Daoy (cell line): ENCODE measurements around the gene DPYSL3. TPM values are rescaled to one million over a fixed set of nuclear protein-coding genes. Genes with fewer than 3 reads are reported as not detected.

Experiments
- DNase-seq: peaks from one replicate; pipeline ENCODE4 v3.0.0-alpha.2; 2015; ENCODE audit warnings: low read depth
- total RNA-seq: library from RNA; depleted of rRNA; stranded (reverse); fragments of >200 nt; shearing (Covaris generic); gene quantifications from 2 replicates; pipeline ENCODE4 v1.2.3, GENCODE V29; 2014

DPYSL3 gene
- total RNA-seq, 1 experiment from 2014 or later = 141 TPM

DNA sequence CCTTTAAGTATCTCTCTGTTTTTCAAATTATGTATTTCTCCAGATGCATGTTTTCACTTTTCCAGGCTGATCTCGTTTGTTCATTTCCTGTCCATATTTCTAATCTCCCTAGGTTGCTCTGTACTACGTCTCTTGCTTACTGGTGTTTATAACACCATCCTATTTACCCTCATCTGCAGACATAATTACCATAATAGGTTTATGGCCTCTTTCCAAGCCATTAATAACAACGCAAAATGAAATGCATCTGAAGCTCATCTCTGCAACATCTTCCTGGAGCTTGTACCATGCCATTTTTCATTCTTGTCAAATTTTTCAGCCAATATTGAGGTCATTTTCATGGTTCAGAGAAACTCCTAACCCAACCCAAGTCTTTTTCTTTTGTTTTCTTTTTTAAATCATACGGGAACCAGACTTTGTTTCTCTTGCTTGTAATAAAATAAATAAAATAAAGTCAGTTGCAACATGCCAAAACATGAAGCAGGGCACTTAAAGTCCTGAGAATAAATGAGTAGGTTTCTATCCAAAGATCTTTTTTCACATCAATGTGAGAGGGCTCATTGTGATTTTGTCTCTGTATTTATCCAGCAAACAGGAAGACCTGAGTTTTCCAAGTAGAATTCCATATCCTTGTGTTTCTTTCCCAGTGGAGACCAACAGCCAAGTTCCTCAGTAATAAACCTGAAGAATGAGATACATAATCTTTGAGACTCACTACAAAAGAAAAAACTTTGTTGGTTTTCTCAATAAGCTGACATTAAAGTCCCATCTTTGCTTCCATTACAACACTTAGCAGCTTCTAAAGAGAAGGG is 37.0 kb downstream of the DPYSL3 start:
- DNase-seq = no peak

DNA sequence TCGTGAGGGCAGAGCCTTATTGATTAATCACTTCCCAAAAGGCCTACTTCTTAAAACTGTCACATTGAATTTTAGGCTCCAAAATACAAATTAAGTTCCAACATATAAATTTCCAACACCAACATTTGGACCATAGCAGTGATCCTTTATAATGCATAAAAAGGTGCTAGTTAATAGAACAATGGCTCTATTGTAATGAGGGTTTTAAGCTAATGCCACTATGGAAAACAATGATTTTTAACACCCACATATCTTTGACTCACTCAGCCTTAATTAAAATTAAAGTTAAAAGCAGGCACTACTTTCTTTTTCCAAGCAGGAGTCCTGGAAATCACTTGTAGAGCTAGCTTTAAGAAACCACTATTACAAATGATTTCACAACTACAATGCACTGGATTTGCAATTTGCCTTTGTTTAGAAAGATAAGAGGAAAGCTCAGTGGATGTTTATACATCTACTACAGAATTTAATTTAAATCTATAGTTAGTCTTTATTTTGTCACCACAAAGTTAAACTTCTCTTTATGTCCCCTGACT is 41.8 kb downstream of the DPYSL3 start:
- DNase-seq = no peak

DNA sequence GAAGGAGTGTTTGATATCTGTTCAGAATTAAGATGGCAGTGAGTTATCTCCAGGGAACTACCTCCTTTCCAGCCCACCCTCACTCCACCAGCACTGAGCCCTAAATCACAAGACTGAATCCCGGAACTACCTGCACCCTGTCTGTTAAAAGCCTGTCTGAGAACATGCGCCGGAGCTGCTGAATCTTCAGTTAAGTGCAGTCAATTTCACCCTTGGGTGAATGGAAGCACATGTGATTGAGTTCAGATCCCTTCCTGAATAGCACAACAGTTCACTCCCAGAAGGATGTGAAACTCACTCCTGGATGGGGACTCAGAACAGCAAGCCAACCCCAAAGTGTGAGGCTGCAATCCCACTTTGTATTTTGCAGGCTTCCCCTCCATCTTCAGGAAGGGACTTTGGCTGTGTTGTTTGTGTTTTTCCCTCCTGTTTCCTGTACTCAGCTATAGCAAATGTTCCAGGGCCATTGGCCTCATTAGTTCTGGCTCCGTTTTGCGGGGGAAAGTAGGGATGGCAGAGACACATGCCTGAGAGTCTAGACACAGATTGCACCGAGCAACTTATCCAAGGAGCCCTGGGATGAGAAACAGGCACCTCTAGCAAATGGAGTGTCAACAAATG is 43.4 kb downstream of the DPYSL3 start:
- no peak for DNase-seq

DNA sequence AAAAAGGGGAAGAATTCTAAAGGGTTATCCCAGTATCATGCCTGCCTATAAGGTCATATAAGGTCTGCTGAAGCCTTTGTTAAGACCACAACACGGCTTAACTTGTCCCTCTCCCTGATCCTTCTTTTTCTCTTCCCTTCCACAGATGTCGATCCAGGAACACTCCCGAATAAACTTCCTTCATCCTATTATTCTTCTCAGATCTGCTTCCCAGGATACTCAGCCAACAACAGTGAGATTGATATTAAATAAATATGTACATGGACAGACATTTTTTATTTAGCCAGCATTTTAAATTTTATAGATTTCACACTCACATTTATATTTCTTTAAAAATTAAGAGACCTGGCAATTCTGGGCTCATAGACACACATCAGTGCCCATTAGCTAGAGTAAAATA is 44.1 kb downstream of the DPYSL3 start:
- no peak for DNase-seq

DNA sequence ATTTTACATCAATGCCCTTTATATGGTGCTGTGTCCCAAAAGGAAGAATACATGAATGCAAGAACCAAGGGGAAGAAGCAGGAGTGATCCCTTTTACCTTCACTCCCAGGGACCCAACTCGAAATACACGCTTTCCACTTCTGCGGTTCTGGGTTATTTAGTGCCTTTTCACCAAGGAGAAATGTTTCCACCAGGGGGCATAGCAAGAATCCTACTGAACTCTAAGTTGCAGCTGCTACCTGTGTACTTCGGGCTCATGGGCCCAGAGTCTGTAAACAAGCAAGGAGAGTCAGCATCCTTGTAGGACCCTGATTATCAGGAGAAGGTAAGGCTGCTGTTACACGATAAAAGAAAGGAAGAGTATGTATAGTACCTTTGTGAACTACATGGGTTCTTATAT is 45.7 kb downstream of the DPYSL3 start:
- peak; percentile 34 for DNase-seq

DNA sequence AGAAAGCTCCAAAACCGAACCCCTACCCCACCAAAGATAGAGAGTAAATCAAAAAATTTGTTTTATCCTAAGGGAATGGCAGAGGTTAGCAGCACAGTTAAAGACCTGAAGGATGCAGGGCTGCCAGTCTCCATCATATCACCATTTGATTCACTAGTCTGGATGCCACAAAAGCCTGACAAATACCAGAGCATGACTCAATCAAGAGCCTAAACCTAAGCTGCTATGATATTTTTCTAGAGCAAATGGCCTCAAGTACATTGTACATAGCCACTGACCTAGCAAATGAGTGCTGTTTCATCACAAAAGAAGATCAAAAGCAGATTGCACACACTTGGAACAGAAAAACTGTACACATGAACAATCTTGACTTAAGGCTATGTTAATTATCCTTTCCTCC is 48.0 kb downstream of the DPYSL3 start:
- peak; percentile 19 for DNase-seq

DNA sequence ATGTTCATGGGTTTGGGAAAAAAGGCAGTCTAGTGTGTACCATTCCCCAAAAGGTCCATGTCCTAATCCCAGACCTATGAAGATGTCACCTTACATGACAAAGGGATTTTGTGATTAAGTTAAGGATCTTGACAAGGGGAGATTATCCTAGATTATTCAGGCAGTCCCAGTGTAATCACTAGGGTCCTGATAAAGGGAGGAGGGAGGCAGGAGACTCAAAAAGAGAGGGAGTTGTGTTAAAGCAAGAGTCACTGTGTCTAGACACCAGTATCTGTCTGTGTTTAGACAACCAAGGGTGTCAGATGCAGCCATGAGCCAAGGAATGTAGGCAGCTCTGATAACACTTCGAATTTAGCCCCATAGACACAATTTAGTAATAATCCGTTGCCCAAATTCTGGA is 49.5 kb downstream of the DPYSL3 start:
- no peak for DNase-seq

DNA sequence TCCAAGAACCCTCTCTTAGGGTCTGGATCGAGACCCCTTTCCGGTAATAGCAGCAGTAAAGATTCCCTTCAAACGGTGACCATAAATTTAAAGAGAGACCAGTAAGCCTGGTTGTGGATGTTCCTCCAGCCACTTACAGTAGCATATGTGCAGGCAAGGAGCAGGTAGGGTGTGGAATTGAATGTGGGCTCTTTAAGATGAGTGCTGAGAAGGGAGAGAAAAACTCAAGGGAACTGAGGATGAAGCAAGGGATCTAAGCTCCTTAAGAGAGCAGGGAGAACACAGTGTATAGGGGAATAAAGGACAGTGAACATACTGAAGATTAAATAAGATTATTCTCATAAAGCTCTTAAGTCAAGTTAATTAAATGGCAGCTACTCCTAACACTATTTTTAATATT is 51.3 kb downstream of the DPYSL3 start:
- DNase-seq = no peak

DNA sequence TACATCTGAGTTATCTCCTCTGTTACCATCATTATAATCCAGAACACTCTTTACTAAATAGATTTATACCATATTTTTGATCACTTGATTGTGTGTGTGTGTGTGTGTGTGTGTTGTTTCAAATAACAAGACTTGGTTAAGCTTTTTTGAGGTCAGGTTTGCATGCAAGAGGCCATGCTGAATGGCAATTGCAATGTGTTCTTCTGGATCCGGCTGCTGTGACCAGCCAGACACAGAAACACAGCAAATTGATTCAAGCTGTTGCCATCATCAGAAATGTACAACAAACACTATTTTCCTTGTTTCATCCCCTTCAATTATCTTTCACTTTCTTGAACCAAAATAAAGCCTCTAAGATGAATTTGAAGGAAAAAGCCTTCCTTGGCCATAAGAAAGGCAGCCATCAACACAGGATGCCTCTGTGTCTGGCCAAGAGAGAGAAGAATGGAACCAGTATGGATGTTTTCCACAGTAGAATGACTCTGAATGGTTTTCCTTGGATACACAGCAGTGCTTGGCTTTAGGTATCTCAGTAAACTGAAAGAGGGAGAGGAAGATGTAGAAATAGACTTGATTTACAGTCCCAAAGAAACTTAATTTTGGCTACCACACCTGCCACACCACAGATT is 53.9 kb downstream of the DPYSL3 start:
- no peak for DNase-seq

DNA sequence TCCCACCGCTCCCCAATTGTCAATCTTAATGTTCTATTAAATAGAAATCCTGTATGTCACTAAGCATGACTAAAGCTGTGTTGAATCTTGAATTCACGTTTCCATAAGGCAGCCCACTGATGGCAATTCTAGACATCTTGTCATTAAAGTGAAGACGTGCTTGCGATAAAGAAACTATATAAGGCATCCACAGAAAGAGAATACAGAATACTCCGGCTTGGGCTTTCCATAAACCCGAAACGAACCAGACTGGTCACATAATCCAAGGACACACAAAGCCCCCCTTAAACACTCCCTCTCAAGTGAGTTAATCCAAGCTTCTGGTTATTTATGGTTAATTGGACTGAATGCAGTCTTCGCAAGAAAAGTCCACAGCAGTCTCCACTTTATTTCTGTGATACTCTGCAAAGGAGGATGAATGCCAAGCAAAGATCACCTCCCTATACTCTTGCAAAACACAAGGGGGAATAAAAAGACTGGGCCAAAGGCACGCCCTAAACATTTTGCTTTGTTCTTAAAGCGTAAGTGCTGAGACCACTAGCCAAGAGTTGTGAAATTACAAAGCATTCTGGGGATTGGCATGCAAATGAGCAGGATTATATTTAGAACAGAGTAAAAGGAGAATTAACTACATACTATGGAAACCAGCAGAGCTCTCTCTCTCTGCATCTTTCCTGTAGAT is 54.7 kb downstream of the DPYSL3 start:
- peak; percentile 36 for DNase-seq

DNA sequence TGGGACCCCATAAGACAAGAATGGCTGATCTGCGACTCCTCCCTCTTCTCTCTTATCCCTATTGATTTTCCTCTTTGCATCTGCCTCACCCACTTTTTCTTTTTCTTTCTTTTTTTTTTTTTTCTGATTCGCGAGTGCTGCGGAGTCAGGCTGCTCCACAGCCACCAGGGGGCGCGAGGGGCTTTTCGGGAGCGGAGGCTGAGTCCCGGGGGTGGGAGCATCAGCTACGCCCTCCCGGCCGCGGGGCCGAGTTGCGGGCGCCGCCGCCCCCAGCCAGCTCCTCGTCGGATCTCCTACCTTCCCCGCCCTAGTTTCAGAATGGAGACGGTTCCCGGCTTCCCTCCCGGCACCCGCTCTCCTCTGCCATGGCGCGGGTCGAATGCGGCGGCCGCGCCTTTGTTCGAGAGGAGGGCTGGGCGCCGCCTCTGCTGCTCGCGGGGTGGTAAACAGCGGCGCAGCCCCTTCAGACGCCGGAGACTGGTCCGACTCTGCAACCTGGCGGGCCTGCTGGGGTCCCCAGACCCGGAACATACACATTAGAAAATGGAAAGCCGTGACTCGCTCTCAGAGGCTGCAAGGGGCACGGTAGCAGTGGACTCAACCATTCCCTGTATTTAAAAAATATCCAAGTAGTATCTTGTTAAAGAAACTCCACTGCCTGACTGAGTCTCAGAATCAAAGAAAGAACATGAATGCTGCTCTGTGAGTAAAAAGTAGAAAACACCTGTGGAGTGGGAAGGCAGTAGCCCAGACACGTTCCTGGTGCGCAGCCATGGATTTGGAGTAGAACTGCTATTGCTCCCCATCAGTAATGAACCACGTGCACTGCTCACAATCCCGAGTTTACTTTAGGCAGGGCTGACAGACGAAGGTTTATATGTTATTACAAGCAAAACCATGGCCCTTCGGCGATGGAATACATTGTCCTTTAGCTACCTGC is 55.7 kb downstream of the DPYSL3 start:
- peak; percentile 95 for DNase-seq

DNA sequence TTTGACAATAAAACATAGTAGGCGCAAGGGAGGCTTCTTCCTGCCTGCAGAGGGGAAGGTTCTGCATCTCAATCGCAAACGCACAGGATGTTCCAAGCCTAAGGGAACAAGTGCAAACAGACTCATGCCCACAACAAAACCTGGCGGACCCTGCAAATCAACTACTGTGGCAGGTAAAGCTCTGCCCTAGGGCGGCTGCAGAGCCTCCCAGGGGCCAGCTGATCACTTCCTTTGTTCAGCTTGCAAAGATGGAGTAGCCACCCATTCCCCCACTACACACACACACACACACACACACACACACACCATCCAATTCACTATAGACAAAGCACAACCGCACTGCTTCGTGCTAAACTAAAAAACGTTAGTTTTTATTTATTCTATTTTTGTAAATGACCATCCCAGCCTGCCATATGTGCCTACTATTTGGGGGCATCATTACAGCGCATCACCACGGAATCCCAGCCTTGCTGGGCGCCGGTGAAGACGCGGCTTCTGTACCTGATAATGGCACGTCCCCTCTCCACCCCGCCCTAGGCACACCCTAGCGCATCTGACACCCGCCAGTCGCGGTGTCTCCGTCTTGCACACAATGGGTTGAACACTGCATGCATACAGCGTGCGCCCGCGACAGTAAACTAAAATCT is 57.6 kb downstream of the DPYSL3 start:
- peak; percentile 19 for DNase-seq

DNA sequence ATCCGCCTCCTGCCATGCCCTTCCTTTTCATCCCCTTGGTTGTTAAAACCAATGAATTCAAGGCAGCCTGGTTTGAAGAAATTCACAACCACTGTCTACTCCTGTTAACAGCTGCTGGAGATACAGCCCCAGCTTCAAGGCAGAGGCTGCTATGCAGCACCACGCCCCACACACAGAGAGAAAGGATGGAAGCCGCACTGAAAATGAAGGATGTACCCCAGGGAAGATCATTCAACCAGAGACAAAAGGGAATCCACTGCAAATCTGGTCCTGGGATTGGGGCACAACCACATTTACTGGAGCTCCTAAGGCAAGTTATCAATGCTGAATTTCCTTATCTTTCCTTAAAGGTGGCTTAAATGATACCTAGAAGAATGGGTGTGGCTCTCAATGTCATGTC is 58.7 kb downstream of the DPYSL3 start:
- no peak for DNase-seq

DNA sequence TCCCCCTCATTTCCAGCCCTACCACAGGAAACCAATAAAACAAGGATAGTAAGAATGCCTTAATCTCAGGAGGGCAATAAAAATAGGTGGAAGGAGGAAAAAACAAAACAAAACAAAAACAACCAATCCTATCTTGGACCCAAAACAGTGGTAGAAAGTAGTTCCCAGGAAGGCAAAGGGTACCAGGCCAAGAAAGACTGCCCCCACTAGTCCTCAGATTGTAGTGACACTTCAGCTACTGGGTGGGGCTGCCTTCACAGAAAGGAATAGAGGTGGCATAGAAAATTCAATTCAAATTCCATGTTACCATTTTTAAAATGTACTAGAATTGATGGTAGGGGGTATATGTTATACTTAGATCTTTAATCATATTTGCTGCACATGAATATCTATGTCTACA is 59.3 kb downstream of the DPYSL3 start:
- DNase-seq = no peak

DNA sequence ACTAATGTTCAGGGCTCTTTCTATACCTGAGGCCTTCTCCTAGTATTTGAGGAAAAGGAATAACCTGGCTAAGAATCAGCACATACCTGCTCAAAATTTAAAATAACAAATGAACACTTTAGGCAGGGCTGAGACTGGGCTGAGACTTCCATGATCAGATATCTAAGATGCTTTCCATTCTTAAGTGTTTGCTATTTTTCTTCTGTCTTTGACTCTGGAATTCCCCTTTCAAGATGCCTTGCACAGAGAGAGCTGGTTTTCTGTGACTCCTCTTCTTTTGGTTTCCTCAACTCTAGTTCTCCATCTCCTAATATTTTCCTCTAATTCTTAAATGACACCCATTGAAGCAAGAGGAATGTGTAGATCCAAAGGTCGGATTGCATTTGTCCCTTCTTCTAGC is 61.1 kb downstream of the DPYSL3 start:
- no peak for DNase-seq

DNA sequence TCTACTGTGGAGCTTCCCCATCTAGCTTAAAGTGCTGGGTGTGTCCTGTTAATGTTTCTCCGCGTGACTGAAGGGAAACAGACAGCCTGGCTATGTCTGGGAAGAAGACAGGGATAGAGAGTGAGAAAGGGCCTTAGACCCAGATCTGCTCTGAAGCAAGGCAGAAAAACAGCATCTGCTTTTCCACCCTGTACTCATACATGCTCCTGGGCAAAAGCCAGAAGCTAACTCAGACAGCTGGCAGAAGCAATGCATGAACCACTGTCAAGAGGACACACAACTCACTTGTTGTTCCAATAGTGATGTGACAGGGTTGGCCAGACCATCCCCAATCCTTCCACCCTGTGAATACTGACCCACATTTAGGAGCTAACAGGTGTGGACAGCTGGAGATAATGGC is 63.3 kb downstream of the DPYSL3 start:
- no peak for DNase-seq

DNA sequence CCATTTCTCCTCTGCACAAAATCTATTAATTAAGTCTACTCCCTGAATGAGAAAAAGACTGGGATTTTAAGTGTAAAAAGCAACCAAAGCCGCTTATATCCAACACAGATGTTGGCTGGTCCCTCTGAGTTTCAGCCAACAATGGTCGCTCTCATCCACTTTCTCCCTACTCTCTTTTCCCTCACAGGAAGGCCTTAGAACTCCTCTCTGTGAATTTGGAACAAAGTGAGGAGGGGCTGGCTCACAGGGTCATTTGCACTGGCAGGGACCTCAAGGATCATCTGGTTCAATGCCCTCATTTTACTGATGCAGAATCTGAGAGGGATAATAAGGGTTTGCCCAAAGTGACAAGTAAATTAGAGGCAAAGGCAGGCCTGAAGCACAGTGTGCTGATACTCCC is 64.0 kb downstream of the DPYSL3 start:
- no peak for DNase-seq

DNA sequence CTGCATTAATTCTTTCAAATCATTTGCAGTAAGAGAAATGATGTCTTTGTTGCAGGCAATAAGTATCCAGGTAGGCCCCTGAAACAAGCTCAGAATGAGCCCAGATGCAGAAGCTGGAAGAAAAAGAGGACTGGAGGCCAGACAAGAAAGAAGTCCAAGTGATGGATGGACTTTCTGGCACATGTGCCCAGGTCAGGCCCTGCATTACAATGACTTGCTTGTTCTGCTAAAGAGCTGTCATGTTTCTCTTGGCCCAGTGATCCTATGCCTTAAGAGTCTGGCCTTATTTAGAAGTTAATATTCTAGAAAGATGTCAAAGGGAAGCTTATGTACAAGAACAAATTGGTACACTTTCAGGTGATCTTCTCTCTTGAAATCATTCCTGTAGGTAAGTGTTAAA is 64.8 kb downstream of the DPYSL3 start:
- no peak for DNase-seq

DNA sequence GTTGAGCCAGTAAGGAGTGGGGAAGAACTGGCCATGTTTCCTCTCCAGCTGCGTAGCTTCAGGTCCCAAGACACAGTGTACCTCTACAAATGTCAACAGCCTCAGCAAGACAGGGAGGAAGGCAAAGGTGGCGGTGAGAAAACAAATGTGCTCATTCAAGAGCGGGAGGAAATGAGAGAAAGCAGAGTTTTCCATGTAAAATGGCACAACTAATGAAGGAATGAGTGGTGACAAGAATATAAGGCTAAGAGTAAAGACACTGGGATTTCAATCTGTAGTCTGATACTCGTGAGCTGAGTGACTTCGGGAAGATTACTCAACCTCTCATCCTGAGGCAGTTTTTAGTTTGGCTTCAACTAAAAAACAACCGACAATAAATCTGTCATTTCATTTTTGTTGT is 67.6 kb downstream of the DPYSL3 start:
- DNase-seq = no peak

DNA sequence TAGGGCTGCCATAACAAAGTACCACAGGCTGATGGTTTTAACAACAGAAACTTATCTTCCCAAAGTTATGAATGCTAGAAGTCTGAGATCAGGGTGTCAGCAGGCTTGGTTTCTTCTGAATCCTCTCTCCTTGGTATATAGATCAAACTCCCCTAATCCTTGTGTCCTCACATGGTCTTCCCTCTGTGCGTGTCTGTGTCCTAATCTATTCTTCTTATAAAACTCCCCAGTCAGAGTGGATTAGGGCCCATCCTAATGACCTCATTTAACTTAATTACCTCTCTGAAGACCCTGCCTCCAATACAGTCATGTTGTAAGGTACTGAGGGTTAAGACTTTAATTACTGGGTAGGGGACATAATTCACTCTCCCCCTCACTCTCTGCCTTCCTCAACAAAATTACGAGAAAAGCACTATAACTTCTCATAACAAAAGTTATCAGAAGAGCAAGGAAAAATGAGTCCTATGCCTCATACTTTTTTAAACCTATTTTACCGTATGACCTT is 68.6 kb downstream of the DPYSL3 start:
- DNase-seq = no peak
